ENCODE data around the gene ABTB2. TPM values are rescaled to one million over a fixed set of nuclear protein-coding genes. Genes with fewer than 3 reads are reported as not detected.

Gene ABTB2
- total RNA-seq, 2 donors from 2014 or later, result 2.1 to 4.3 TPM

DNA sequence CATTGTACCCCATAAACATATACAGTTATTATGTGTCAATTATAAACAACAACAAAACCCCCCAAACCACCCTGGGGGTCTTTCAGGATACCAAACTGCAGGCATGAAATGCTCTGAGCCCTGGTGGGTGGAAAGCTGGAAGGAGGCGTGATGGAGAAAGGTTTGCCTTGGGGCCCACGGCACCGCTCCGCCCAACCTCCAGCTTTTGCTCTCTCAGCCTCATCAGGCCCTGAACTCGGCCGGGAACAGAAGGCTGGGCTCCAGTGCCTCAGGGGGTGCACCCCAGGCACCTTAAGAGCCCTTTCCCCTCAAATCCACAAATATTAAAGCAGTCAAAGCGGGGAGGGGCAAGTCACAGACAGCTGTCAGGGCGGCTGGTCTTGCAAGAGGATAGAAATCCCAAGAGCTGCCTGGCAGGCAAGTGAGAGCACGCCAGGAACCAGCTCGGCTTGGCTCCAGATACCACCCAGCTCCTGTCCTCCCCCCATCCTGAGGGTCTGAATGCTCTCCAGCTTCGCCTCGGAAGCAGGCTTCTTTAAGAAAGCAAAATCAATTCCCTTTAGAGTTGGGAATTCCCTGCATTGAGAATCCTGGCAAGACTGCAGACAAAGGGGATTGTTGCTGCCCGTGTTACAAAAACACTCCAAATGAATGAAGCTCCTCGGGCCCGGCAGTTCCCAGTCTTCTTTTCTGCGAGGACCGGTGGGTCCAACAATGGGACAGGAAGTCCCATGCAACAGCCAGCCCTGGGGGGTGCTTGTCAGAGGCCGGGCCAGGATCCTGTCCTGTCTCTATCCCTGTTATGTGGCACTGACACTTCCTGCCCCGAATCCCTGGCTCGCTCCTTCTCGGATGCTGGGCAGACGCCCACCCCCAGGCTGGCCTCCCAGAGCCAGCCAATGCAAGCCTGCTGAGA, 171.6 kb downstream of the ABTB2 start:
- Histone ChIP-seq H3K36me3 (replicated peaks in 1 of 2; ENCODE audit: insufficient read depth in 1 of 2, low read depth in 2 of 2) (no peaks in the 10 kb centered on the region), H3K9me3 (no peaks in the 10 kb centered on the region), H3K27me3 (no peaks in the 10 kb centered on the region), H3K4me1 (peaks cover 4% of the 10 kb centered on the region), H3K27ac (no peak overlapping the region), H3K4me3 (no peak overlapping the region)
- DNase-seq (no peak), ATAC-seq (no peak)
- no peak for TF ChIP-seq POLR2A (IDR thresholded peaks at IDR 0.05)
- TF ChIP-seq, protein P1, sequence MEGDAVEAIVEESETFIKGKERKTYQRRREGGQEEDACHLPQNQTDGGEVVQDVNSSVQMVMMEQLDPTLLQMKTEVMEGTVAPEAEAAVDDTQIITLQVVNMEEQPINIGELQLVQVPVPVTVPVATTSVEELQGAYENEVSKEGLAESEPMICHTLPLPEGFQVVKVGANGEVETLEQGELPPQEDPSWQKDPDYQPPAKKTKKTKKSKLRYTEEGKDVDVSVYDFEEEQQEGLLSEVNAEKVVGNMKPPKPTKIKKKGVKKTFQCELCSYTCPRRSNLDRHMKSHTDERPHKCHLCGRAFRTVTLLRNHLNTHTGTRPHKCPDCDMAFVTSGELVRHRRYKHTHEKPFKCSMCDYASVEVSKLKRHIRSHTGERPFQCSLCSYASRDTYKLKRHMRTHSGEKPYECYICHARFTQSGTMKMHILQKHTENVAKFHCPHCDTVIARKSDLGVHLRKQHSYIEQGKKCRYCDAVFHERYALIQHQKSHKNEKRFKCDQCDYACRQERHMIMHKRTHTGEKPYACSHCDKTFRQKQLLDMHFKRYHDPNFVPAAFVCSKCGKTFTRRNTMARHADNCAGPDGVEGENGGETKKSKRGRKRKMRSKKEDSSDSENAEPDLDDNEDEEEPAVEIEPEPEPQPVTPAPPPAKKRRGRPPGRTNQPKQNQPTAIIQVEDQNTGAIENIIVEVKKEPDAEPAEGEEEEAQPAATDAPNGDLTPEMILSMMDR (IDR thresholded peaks at IDR 0.05), result no peak
- intact Hi-C loops (cut with DNase I), result no loop called here
- 88% methylated on average over 20 to 22 of the region's 22 CpGs for WGBS, 2 donors

DNA sequence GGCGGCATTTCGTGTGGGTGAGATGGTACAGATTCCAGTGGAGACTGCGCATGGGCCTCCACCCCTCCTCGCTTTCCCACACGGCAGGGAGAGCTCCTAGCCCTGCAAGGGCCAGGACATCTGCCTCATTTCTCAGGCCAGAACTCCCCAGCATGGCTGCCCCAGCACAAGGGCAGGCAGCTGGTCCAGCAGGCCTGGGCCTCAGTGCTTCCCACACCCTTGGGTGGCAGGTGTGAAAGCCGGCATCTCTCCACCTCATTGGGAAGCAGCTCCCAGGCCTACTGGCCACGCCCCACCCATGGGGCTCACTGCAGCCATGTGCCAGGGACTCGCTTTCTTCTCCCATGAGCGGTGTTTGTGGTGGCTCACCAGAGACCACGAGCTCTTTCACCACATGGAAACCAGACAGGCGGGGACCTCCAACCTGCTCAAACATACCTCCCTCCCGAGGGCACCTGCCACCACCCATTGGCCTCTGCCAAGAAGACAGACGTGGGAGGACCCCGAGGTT, 173.2 kb downstream of the ABTB2 start:
- Histone ChIP-seq H3K27me3 (no peaks in the 10 kb centered on the region), H3K9me3 (no peaks in the 10 kb centered on the region), H3K4me3 (no peak overlapping the region), H3K27ac (no peak overlapping the region), H3K4me1 (peaks cover 4% of the 10 kb centered on the region), H3K36me3 (replicated peaks in 1 of 2; ENCODE audit: insufficient read depth in 1 of 2, low read depth in 2 of 2) (no peaks in the 10 kb centered on the region)
- TF ChIP-seq, protein P1 (IDR thresholded peaks at IDR 0.05), result no peak
- no peak for TF ChIP-seq POLR2A (IDR thresholded peaks at IDR 0.05)
- no peak for DNase-seq
- 81 to 97% methylated on average over 4 to 14 of the region's 14 CpGs for WGBS, 2 donors
- intact Hi-C loops (cut with DNase I), result no loop called here
- ATAC-seq, result no peak

- Histone ChIP-seq H3K9me3 (no peaks in the 10 kb centered on the region), H3K27me3 (no peaks in the 10 kb centered on the region), H3K4me1 (peaks cover 4% of the 10 kb centered on the region), H3K4me3 (no peak overlapping the region), H3K36me3 (replicated peaks in 1 of 2; ENCODE audit: insufficient read depth in 1 of 2, low read depth in 2 of 2) (no peaks in the 10 kb centered on the region), H3K27ac (no peak overlapping the region)
- 84 to 93% methylated on average over 9 of the region's 9 CpGs for WGBS, 2 donors
- intact Hi-C loops (cut with DNase I), result no loop called here
- no peak for TF ChIP-seq POLR2A (IDR thresholded peaks at IDR 0.05)
- TF ChIP-seq, protein P1 (IDR thresholded peaks at IDR 0.05), result no peak
- ATAC-seq, result no peak
- no peak for DNase-seq
Measured at GRCh38 chr11:34183848-34184391, 173.9 kb downstream of the ABTB2 start.

DNA sequence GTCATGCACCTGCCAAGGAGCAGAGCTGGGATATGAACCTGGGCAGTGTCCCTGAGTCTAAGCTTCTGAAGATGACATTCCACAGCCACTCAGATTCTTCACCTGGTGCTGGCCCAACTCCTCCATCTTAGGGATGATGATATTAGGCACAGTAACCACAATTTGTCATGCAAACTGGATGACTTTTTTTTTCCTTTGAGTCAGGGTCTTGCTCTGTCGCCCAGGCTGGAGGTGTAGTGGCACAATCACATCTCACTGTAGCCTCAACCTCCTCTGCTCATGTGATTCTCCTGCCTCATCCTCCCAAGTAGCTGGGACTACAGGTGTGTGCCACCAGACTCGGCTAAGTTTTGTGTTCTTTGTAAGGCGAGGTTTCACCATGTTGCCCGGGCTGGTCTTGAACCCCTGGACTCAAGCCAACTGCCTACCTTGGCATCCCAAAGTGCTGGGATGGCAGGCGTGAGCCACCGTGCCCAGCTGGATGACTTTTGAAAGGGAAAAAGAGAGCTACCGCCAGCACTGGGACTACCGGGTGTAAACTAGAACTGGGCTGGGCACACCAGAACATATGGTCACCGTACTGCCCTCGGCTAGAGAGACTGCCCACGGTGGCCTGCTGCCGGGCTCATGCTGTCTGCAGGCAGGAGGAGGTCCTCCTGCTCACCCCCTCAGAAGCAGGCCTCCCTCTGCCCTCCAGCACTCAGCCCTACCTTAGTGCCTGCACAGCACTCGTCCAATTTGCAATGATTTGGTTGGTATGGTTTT, 174.7 kb downstream of the ABTB2 start:
- 91 to 98% methylated on average over 6 to 13 of the region's 13 CpGs for WGBS, 2 donors
- Histone ChIP-seq H3K4me3 (no peak overlapping the region), H3K9me3 (no peaks in the 10 kb centered on the region), H3K27ac (no peak overlapping the region), H3K4me1 (no peaks in the 10 kb centered on the region), H3K27me3 (no peaks in the 10 kb centered on the region), H3K36me3 (replicated peaks in 1 of 2; ENCODE audit: insufficient read depth in 1 of 2, low read depth in 2 of 2) (no peaks in the 10 kb centered on the region)
- intact Hi-C loops (cut with DNase I), result no loop called here
- DNase-seq, result no peak
- ATAC-seq, result no peak
- TF ChIP-seq, protein P1 (IDR thresholded peaks at IDR 0.05), result no peak
- TF ChIP-seq POLR2A (IDR thresholded peaks at IDR 0.05), result no peak

All from body of pancreas (tissue), 4 donors.